ENCODE measurements around the gene SEMA3D.

SEMA3D gene

DNA sequence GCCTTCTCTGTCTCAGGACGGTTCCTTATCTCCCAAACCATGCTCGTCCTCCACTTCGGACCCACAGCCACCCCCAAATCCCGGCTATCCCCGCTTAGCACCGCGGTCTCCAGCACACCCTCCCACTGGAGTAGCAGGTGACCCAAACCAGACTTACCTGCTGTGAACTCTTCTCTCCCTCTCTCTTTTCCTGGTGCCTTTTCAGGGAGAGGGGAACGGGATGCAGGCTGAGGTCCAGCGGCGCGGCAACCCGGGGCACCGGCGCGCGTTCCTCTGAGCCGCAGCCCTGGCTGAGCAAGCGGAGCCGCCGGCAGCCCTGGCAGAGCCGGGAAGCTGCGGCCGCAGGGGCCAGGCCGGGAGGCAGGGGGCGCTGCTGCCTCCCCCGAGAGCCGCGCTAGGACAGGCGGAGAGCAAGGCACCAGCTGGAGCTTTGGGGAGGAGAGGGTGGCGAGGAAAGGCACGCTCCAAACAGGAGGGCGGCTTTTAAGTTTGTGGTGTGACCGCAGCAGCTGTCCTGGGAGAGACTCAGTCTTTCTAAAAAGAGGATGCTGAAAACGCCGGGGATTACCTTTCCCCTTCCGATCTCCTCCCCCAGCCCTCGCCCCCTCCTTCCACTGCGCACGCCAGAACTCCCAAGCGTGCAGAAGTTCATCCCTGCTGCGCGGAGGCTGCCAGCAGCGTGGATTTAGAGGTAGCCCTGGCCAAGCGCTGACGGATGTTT lies at the start of gene SEMA3D:
SEMA3D (minus strand) TSS at position 536 of the 721 bp plus-strand sequence. CDS start 65,165 bp downstream, outside the sequence.
- peak; percentile 90 for DNase-seq

- no peak for DNase-seq
Observed at GRCh38 chr7:85234730-85235129, 47.9 kb upstream of the SEMA3D start.

- DNase-seq: no peak
Observed at GRCh38 chr7:85232068-85232467, 45.2 kb upstream of the SEMA3D start.

GRCh38 chr7:85230623-85231022 lies 43.8 kb upstream of the SEMA3D start:
- DNase-seq: no peak

GRCh38 chr7:85229544-85229943 lies 42.7 kb upstream of the SEMA3D start:
- DNase-seq: peak; percentile 20

GRCh38 chr7:85226361-85227085 lies 39.7 kb upstream of the SEMA3D start:
- DNase-seq: peak; percentile 78

DNA sequence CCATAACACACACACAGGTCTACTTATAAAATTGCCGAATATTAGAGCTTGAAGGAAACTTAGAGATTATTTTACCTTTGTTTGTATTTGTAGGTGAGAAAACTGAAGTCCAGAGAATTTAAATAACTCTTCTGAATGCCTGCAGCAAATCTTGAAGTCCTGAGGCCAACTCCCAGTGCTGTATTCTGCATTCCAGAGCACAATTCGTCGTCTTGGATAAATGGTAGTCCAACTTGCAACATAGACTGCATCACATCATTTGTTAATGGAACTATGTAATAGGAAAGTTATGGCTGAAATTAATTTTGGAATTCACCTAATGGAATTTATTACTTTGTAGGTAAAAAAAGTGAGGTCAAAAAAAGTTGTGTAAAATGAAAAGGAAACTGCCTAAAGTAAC lies 37.3 kb upstream of the SEMA3D start:
- DNase-seq: peak; percentile 33

- DNase-seq: peak; percentile 18
Observed at GRCh38 chr7:85222522-85222921, 35.7 kb upstream of the SEMA3D start.

DNA sequence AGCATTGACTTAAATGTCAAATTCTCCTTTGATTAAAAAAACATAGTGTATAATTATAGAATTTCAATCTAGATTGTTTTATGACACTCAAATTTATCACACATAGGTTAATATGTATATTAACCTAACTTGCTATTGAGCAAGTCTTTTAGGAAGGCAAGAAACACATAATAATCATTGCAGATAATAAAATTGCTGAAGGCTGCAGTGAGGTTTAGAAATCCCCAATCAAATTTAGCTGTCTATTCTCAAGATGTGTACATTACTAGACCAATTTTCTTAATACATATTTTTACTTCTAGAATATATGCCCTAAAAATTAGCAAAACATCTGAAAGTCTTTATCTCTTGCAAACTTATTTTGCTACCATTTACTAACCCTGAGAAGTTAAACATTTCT lies 34.9 kb upstream of the SEMA3D start:
- no peak for DNase-seq

GRCh38 chr7:85220651-85221050 lies 33.8 kb upstream of the SEMA3D start:
- DNase-seq: no peak

- no peak for DNase-seq
Observed at GRCh38 chr7:85220023-85220422, 33.2 kb upstream of the SEMA3D start.

DNA sequence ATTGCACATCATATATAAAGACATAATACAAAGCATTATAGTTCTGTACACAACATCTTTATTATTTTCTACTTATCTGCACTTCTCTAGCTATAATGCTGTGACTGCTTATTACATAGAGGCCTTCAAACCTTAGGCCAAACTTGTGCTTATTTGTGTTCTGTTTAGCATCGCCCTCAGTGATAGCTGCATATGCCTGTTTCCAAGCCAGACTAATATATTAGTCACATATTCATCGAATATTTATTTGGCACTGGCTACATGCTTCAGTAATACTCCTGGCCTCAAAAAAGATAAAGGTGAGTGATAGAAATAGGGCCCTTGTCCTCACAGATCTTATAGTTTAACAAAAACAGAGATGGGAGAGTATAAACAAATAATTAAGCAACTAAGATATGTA lies 30.2 kb upstream of the SEMA3D start:
- DNase-seq: no peak

GRCh38 chr7:85215098-85215497 lies 28.2 kb upstream of the SEMA3D start:
- no peak for DNase-seq

DNA sequence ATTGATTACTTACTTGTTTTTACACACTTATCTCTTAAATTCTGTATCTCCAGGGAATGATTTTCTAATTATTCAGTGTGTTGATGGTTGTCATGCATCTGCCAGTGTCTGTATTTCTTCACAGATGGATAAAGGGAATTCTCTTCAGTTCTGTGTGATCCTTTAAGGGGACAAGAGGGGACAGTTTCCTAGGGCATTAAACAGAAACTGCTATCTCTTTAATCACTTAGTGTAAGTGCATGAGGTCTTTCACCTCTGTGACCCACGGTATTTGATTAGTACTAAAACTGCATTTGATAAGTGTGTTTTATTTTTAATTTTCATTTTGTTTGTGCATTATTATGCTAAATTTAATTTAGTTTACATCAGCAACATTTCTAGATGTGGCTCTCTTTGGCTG lies 26.6 kb upstream of the SEMA3D start:
- DNase-seq: no peak

GRCh38 chr7:85205754-85206153 lies 18.9 kb upstream of the SEMA3D start:
- DNase-seq: no peak

- no peak for DNase-seq
Observed at GRCh38 chr7:85204496-85204895, 17.6 kb upstream of the SEMA3D start.

DNA sequence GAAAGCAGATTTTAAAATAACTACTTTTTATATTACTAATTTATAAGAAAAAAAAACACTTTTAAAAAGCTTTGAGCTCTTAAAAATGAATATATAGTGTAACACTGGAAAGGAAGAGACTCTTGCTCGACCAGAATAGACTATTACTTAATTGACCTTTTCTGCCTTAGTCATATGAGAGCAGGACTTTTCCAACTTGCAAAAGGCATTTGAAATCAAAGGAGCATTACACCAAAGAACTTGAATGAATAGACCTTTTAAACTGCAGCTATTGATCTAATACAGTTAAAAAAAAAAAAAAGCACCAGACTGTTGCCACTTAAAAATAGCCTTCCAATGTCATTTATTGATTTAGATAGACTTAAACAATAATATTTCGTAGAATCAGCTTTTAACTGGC lies 17.2 kb upstream of the SEMA3D start:
- DNase-seq: no peak

GRCh38 chr7:85201209-85201608 lies 14.4 kb upstream of the SEMA3D start:
- DNase-seq: no peak

DNA sequence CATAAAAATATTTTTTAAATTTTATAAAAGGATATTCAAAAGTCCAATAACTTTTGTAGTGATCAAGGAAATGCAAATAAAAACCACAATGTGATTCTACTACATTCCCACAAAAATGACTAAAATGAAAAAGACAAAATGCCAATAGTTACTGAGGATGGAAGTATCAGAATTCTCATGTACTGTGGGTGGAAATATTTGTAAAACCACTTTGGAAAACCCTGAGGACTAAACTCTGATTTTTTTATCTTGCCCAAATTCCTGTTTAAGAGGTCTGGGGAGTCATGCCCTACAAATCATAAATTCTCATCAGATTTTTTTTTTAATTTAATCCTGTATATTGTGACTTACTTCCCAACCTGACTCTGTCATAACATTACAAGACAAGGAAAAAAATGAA lies 9.8 kb upstream of the SEMA3D start:
- peak; percentile 68 for DNase-seq

DNA sequence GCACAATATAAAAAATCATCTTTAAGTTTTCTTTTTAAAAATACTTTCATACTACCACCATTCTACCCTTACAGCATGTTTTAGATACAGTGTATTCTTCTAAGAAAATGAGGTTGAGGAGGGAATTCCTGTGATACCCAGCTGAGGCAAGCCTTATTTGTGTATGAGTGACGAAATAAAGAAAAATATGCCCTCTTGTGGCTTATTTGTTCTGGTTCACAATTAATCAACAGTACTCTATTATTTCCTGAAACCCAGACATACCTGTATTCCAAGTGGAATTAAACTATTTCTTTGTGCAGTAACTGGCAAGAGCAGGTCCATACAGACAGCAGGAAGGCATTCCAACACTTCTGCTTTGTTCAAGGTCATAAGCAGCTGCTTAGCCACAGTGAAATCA lies 4.5 kb upstream of the SEMA3D start:
- DNase-seq: peak; percentile 35

DNA sequence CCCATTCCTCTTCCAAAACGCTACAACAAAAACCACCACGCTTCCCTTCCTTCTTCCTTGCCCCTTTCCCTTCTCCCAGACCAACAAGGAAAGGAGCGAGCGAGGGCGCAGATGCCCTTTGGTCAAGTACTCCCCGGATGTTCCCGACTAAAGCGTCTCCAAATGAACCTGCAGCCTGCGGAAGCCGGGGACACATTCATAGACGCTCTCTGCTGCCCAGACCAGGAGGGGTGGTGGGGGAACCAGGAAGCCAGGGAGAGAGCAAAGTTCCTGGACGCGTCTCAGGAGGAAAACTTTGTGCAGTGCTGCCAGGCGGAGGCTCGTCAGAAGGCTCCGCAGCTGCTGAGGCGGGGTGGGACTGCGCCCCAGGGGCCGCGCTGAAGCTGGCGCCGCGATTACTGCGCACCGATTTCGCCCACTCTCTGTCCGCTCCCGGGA lies 754 bp downstream of the SEMA3D start:
- DNase-seq: peak; percentile 56

DNA sequence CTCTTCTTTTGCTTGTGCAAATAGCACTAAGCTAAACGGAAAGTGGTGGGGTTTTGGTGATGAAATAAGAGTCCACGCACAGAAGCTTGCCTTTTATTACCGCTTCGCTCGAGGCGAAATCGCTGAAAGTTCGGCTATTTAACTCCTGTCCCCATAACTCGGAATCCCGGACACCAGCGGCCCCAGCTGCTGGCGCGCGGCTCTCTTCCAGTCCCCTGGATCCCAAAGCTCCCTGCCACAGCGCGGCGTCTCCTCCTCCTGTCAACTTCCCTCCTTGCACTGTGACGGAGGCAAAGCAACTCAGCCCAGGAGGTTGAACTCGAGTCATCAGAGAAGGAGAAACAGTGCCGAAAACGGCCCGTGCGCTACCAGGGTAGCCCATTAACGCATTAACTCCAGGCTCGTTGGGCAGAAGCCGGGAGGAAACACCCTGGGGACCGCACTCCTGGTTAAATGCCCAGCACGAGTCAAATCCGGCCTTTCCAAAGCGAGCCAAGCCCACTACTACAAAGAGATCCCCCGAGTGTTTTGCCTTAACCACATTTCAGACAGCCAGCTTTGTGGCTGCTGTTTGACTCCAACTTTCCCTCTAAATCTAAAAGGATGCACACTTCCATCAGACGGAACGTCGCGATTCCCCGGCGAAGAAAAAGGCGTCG lies 1.3 kb downstream of the SEMA3D start:
- peak; percentile 74 for DNase-seq

- peak; percentile 74 for DNase-seq
Observed at GRCh38 chr7:85184599-85185423, 2.0 kb downstream of the SEMA3D start.
